BLaER1 treated with 17β-estradiol and CSF1 and Interleukin-3, amounts not matched to agents 10 nM and 100 nM (cell line): ENCODE data around the gene ISM1.

Source experiments
- H3K27ac ChIP-seq, 11 experiments: shearing (Covaris generic); formaldehyde crosslinking; 2 replicates each; pipeline ENCODE4 v1.8.1; 2022
- H3K27me3 ChIP-seq, 11 experiments: shearing (Covaris generic); formaldehyde crosslinking; 2 replicates each; pipeline ENCODE4 v1.8.1; 2022
- H3K36me3 ChIP-seq, 11 experiments: shearing (Covaris generic); formaldehyde crosslinking; 2 replicates each; pipeline ENCODE4 v1.8.1; 2022
- H3K4me1 ChIP-seq, 10 experiments: shearing (Covaris generic); formaldehyde crosslinking; 2 replicates each; pipeline ENCODE4 v1.8.1; 2022
- H3K4me2 ChIP-seq, 11 experiments: shearing (Covaris generic); formaldehyde crosslinking; 2 replicates each; pipeline ENCODE4 v1.8.1; 2022
- H3K4me3 ChIP-seq, 10 experiments: shearing (Covaris generic); formaldehyde crosslinking; 2 replicates each; pipeline ENCODE4 v1.8.1; 2022
- H3K9ac ChIP-seq, 11 experiments: shearing (Covaris generic); formaldehyde crosslinking; 2 replicates each; pipeline ENCODE4 v1.8.1; 2022
- H3K9me3 ChIP-seq, 11 experiments: shearing (Covaris generic); formaldehyde crosslinking; replicated peaks in 1 of 11; 2 replicates each; pipeline ENCODE4 v1.8.1; 2022
- H4K20me1 ChIP-seq, 11 experiments: shearing (Covaris generic); formaldehyde crosslinking; 2 replicates each; pipeline ENCODE4 v1.8.1; 2022
- Cebpa-rat ChIP-seq, 11 experiments: shearing (Covaris generic); IDR thresholded peaks; 2 replicates each; pipeline ENCODE4 v1.8.1; 2022

Gene ISM1

GRCh38 chr20:13259921-13260320, 38.8 kb downstream of the ISM1 start:
- Histone ChIP-seq H3K27me3 (no peaks in the 10 kb centered on the region), H3K9me3 (no peaks in the 10 kb centered on the region), H4K20me1 (no peaks in the 10 kb centered on the region), H3K9ac (no peak overlapping the region), H3K4me3 (no peak overlapping the region), H3K4me1 (peaks cover 0 to 10% (median 0%) of the 10 kb centered on the region in 10 experiments; a peak in 5 of 20 replicates), H3K27ac (no peak overlapping the region), H3K36me3 (no peaks in the 10 kb centered on the region), H3K4me2 (no peak overlapping the region)
- TF ChIP-seq Cebpa-rat (IDR thresholded peaks at IDR 0.05): no peak

- Histone ChIP-seq H3K4me3 (no peak overlapping the region), H3K27me3 (no peaks in the 10 kb centered on the region), H3K9ac (no peak overlapping the region), H3K36me3 (no peaks in the 10 kb centered on the region), H3K27ac (no peak overlapping the region), H3K4me2 (no peak overlapping the region), H3K9me3 (no peaks in the 10 kb centered on the region), H4K20me1 (no peaks in the 10 kb centered on the region), H3K4me1 (peaks cover 0 to 14% (median 0%) of the 10 kb centered on the region in 10 experiments; a peak in 5 of 20 replicates)
- no peak for TF ChIP-seq Cebpa-rat (IDR thresholded peaks at IDR 0.05)
These were observed 39.7 kb downstream of the ISM1 start for GRCh38 chr20:13260650-13261279.

- no peaks in the 10 kb centered on the region for H3K27me3 ChIP-seq
- no peak overlapping the region for H3K4me3 ChIP-seq
- no peaks in the 10 kb centered on the region for H4K20me1 ChIP-seq
- no peak overlapping the region for H3K27ac ChIP-seq
- H3K9me3 ChIP-seq: no peaks in the 10 kb centered on the region
- no peak overlapping the region for H3K4me2 ChIP-seq
- TF ChIP-seq Cebpa-rat (IDR thresholded peaks at IDR 0.05): no peak
- no peak overlapping the region for H3K9ac ChIP-seq
- peaks cover 0 to 14% (median 0%) of the 10 kb centered on the region in 10 experiments; a peak in 5 of 20 replicates for H3K4me1 ChIP-seq
- no peaks in the 10 kb centered on the region for H3K36me3 ChIP-seq
These were observed 40.6 kb downstream of the ISM1 start for GRCh38 chr20:13261460-13262301.

GRCh38 chr20:13262302-13262650, 41.2 kb downstream of the ISM1 start:
- H3K4me1 ChIP-seq: peaks cover 0 to 14% (median 0%) of the 10 kb centered on the region in 10 experiments; a peak in 5 of 20 replicates
- H4K20me1 ChIP-seq: no peaks in the 10 kb centered on the region
- H3K9me3 ChIP-seq: no peaks in the 10 kb centered on the region
- H3K27ac ChIP-seq: no peak overlapping the region
- TF ChIP-seq Cebpa-rat (IDR thresholded peaks at IDR 0.05): no peak
- H3K4me2 ChIP-seq: no peak overlapping the region
- no peak overlapping the region for H3K4me3 ChIP-seq
- H3K9ac ChIP-seq: no peak overlapping the region
- no peaks in the 10 kb centered on the region for H3K27me3 ChIP-seq
- H3K36me3 ChIP-seq: no peaks in the 10 kb centered on the region

GRCh38 chr20:13262671-13263360, 41.7 kb downstream of the ISM1 start:
- Histone ChIP-seq H3K9me3 (no peaks in the 10 kb centered on the region), H3K9ac (no peak overlapping the region), H3K4me1 (peaks cover 0 to 14% (median 0%) of the 10 kb centered on the region in 10 experiments; a peak in 5 of 20 replicates), H3K27ac (no peak overlapping the region), H3K4me3 (no peak overlapping the region), H3K36me3 (no peaks in the 10 kb centered on the region), H3K27me3 (no peaks in the 10 kb centered on the region), H4K20me1 (no peaks in the 10 kb centered on the region), H3K4me2 (no peak overlapping the region)
- TF ChIP-seq Cebpa-rat (IDR thresholded peaks at IDR 0.05): no peak

- Histone ChIP-seq H3K9me3 (no peaks in the 10 kb centered on the region), H4K20me1 (no peaks in the 10 kb centered on the region), H3K4me2 (no peak overlapping the region), H3K27ac (no peak overlapping the region), H3K9ac (no peak overlapping the region), H3K27me3 (no peaks in the 10 kb centered on the region), H3K4me3 (no peak overlapping the region), H3K36me3 (no peaks in the 10 kb centered on the region), H3K4me1 (peaks cover 0 to 14% (median 0%) of the 10 kb centered on the region in 10 experiments; a peak in 5 of 20 replicates)
- no peak for TF ChIP-seq Cebpa-rat (IDR thresholded peaks at IDR 0.05)
These were observed 42.4 kb downstream of the ISM1 start for GRCh38 chr20:13263451-13263850.

- H3K9ac ChIP-seq: no peak overlapping the region
- no peaks in the 10 kb centered on the region for H3K36me3 ChIP-seq
- H3K27me3 ChIP-seq: no peaks in the 10 kb centered on the region
- H3K4me2 ChIP-seq: peak overlapping the region in 2 of 11 experiments; percentile 3 to 34; a peak in 3 of 22 replicates
- TF ChIP-seq Cebpa-rat (IDR thresholded peaks at IDR 0.05): no peak
- H3K4me3 ChIP-seq: no peak overlapping the region
- H4K20me1 ChIP-seq: no peaks in the 10 kb centered on the region
- no peak overlapping the region for H3K27ac ChIP-seq
- H3K9me3 ChIP-seq: no peaks in the 10 kb centered on the region
- peaks cover 0 to 14% (median 0%) of the 10 kb centered on the region in 10 experiments; a peak in 5 of 20 replicates for H3K4me1 ChIP-seq
These were observed 43.8 kb downstream of the ISM1 start for GRCh38 chr20:13264907-13265306.

GRCh38 chr20:13265941-13266340, 44.9 kb downstream of the ISM1 start:
- Histone ChIP-seq H4K20me1 (no peaks in the 10 kb centered on the region), H3K27ac (no peak overlapping the region), H3K36me3 (no peaks in the 10 kb centered on the region), H3K9me3 (no peaks in the 10 kb centered on the region), H3K4me2 (no peak overlapping the region), H3K4me3 (no peak overlapping the region), H3K9ac (no peak overlapping the region), H3K27me3 (no peaks in the 10 kb centered on the region), H3K4me1 (peaks cover 0 to 14% (median 0%) of the 10 kb centered on the region in 10 experiments; a peak in 5 of 20 replicates)
- TF ChIP-seq Cebpa-rat (IDR thresholded peaks at IDR 0.05): no peak

GRCh38 chr20:13267231-13267630, 46.2 kb downstream of the ISM1 start:
- Histone ChIP-seq H3K9me3 (no peaks in the 10 kb centered on the region; a peak in 1 of 22 replicates), H3K27me3 (no peaks in the 10 kb centered on the region), H3K4me2 (no peak overlapping the region), H3K4me1 (peaks cover 0 to 17% (median 0%) of the 10 kb centered on the region in 10 experiments; a peak in 5 of 20 replicates), H4K20me1 (no peaks in the 10 kb centered on the region), H3K36me3 (no peaks in the 10 kb centered on the region), H3K9ac (no peak overlapping the region), H3K4me3 (no peak overlapping the region), H3K27ac (no peak overlapping the region)
- TF ChIP-seq Cebpa-rat (IDR thresholded peaks at IDR 0.05): no peak
